Keratinocyte (primary cell): ENCODE data around the gene UQCRH.

Source experiments
- CTCF ChIP-seq, 3 experiments: IDR thresholded peaks in 1 of 3; conservative IDR thresholded peaks in 1 of 3; optimal IDR thresholded peaks in 1 of 3; 2 replicates in 2 of 3; 3 replicates in 1 of 3; pipeline versions ENCODE3 to v1.5.1; 2011; ENCODE audit warnings: low read length in 3 of 3, mild to moderate bottlenecking in 3 of 3, moderate library complexity in 2 of 3, control low read depth in 1 of 3, inconsistent platforms in 1 of 3; ENCODE audit not compliant: insufficient read depth in 2 of 3; ENCODE audit errors: extremely low read depth in 1 of 3
- EZH2 ChIP-seq: IDR thresholded peaks from one replicate; pipeline ENCODE4 v1.6.1; 2012; ENCODE audit warnings: inconsistent platforms, mild to moderate bottlenecking, low read length, moderate library complexity

DNA sequence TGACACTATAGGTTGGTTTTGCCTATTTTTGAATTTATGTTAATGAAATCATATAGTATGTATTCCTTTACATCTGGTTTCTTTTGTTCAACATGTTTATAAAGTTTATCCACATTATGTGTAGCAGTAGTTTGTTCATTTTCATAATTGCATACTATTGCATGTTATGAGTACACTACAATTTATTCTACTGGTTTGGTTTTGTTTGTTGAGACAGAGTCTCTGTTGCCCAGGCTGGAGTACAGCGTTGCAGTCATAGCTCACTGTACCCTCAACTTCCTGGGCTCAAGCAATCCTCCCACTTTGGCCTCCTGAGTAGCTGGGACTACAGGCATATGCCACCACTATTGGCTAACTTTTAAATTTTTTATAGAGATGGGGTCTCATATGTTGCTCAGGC, 34.9 kb upstream of the UQCRH start:
- no peak for TF ChIP-seq CTCF (optimal IDR thresholded peaks at IDR 0.05 in 1 of 3, IDR thresholded peaks at IDR 0.05 in 1 of 3, conservative IDR thresholded peaks at IDR 0.05 in 1 of 3; ENCODE audit: extremely low read depth in 1 of 3, insufficient read depth in 2 of 3, low read length in 3 of 3)
- TF ChIP-seq EZH2 = no peak
